ENCODE data around the gene ANKMY1. TPM values are rescaled to one million over a fixed set of nuclear protein-coding genes. Genes with fewer than 3 reads are reported as not detected.

Gene ANKMY1
- total RNA-seq, 4 donors from 2014 or later: 8.2 to 23.8 (median 17.1) TPM

DNA sequence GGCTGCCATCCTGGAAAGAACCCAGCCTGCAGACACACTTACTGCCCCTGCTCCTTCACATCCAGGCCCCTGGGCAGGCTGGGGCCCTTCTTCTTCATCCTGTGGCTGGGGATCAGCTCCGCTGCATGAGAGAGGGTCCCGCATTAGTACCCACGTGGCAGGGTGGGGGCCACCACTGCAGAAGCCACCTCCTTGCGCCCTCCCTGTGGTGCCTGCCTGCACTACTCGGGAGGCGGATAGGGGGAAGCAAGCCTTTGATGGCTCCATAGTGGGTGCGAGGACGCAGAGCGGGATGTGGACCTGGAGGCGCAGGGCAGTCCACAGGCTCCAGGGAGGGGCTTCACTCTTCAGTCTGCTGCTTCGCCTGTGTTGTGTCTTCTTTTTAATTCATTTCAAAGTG lies 75.6 kb downstream of the ANKMY1 start:
- Histone ChIP-seq H3K27me3 (no peaks in the 10 kb centered on the region), H3K4me1 (no peaks in the 10 kb centered on the region), H3K4me3 (no peak overlapping the region), H3K36me3 (no peaks in the 10 kb centered on the region), H3K9me3 (peaks cover 0 to 13% (median 0%) of the 10 kb centered on the region in 3 donors), H3K27ac (no peak overlapping the region)
- intact Hi-C loops (cut with DNase I): no loop called here
- 87 to 94% methylated on average over 8 to 9 of the region's 11 CpGs for WGBS, 2 donors
- DNase-seq: no peak
- TF ChIP-seq, protein P1, sequence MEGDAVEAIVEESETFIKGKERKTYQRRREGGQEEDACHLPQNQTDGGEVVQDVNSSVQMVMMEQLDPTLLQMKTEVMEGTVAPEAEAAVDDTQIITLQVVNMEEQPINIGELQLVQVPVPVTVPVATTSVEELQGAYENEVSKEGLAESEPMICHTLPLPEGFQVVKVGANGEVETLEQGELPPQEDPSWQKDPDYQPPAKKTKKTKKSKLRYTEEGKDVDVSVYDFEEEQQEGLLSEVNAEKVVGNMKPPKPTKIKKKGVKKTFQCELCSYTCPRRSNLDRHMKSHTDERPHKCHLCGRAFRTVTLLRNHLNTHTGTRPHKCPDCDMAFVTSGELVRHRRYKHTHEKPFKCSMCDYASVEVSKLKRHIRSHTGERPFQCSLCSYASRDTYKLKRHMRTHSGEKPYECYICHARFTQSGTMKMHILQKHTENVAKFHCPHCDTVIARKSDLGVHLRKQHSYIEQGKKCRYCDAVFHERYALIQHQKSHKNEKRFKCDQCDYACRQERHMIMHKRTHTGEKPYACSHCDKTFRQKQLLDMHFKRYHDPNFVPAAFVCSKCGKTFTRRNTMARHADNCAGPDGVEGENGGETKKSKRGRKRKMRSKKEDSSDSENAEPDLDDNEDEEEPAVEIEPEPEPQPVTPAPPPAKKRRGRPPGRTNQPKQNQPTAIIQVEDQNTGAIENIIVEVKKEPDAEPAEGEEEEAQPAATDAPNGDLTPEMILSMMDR (IDR thresholded peaks at IDR 0.05): no peak
- no peak for TF ChIP-seq POLR2A (IDR thresholded peaks at IDR 0.05)

DNA sequence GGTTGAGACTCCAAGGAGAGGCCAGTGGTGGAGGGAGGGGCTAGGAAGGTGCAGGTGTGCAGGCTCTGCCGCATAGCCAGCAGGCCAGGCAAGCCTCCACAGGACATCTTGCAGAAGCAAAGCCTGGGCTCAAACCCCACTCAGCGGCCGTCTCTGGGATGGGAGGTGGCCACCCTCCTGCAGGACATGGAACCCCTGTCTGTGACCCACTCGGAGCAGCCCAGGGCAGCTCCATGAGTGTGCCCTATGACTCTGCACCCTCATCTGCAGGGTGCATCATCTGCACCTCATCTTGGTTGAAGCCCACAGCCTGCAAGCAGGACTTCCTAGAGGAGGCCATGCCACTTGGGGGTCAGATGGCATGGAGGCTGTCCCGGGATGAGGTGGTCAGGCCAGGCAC lies 76.1 kb downstream of the ANKMY1 start:
- no peaks in the 10 kb centered on the region for H3K4me1 ChIP-seq
- WGBS, 2 donors: 54 to 80% methylated on average over 3 to 4 of the region's 5 CpGs
- no peaks in the 10 kb centered on the region for H3K27me3 ChIP-seq
- H3K4me3 ChIP-seq: no peak overlapping the region
- TF ChIP-seq POLR2A (IDR thresholded peaks at IDR 0.05): no peak
- TF ChIP-seq, protein P1 (IDR thresholded peaks at IDR 0.05): no peak
- no peaks in the 10 kb centered on the region for H3K36me3 ChIP-seq
- DNase-seq: no peak
- H3K9me3 ChIP-seq: peaks cover 0 to 11% (median 0%) of the 10 kb centered on the region in 3 donors
- intact Hi-C loops (cut with DNase I): no loop called here
- no peak overlapping the region for H3K27ac ChIP-seq

DNA sequence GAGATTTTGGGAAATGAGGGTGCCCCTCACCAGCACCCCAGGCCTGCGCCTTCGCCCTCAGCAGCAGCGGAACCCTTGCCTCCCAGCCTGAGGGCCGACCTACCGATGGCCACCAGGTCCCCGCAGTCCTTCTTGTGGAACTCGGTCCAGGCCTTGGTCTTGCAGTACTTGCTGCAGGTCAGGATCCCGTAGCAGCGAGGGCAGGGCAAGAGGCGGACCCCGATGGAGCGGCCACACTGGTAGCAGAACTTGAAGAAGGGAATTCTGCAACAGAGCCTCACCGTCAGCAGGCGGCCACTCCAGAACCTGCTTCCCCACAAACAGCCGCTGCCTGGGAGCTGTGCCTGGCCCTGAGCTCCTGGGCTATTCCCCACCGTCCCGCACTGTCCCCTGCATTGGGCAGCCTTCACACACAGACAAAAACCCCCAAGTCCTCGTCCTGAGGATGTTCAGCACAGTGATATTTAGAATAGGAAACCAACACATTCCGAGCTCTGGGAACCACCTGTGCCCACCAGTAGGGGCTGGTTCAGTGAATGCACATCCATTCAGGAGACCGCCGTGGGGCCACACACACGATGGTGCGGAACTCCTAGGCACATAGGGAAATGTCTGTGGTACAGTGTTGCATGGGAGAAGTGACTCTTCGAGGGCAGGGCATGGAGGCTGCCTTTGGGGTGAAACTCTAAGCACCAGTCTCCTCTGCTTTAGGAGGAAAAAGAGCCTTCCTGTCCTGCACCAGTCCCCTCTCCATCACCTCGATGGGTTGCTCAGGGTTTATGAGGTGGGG lies 76.8 kb downstream of the ANKMY1 start:
- intact Hi-C loops (cut with DNase I): no loop called here
- DNase-seq: no peak
- no peak for TF ChIP-seq POLR2A (IDR thresholded peaks at IDR 0.05)
- TF ChIP-seq, protein P1 (IDR thresholded peaks at IDR 0.05): no peak
- Histone ChIP-seq H3K9me3 (peaks cover 0 to 13% (median 0%) of the 10 kb centered on the region in 3 donors), H3K4me3 (no peak overlapping the region), H3K4me1 (no peaks in the 10 kb centered on the region), H3K27ac (no peak overlapping the region), H3K36me3 (no peaks in the 10 kb centered on the region), H3K27me3 (no peaks in the 10 kb centered on the region)
- WGBS, 2 donors: 92 to 100% methylated on average over 5 to 19 of the region's 25 CpGs

DNA sequence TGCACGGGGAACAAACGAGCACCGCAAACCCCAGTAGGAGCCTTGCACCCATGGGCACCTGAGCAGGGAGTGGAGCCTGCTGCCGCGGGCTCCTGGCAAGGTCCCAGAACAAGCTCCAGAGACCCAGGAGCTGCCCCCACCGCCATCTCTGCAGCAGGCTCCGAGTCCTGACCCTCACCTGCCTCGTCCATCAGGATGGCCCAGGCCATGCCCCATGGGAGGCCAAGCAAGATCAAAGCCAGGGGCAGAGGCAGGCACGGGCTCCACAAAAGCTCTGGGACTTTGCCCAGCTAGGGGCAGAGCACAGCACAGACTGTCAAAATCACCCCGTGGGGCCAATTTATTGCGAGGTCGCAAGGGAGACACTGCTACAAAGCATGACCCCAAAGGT lies 78.7 kb downstream of the ANKMY1 start:
- Histone ChIP-seq H3K27me3 (no peaks in the 10 kb centered on the region), H3K27ac (no peak overlapping the region), H3K4me3 (no peak overlapping the region), H3K4me1 (no peaks in the 10 kb centered on the region), H3K36me3 (no peaks in the 10 kb centered on the region), H3K9me3 (peaks cover 0 to 23% (median 0%) of the 10 kb centered on the region in 3 donors)
- WGBS, 2 donors: 82% methylated on average over 2 of the region's 12 CpGs; no CpG with 5 or more reads in 1 of the 2 donors
- no peak for TF ChIP-seq POLR2A (IDR thresholded peaks at IDR 0.05)
- TF ChIP-seq, protein P1 (IDR thresholded peaks at IDR 0.05): no peak
- no peak for DNase-seq
- intact Hi-C loops (cut with DNase I): no loop called here

DNA sequence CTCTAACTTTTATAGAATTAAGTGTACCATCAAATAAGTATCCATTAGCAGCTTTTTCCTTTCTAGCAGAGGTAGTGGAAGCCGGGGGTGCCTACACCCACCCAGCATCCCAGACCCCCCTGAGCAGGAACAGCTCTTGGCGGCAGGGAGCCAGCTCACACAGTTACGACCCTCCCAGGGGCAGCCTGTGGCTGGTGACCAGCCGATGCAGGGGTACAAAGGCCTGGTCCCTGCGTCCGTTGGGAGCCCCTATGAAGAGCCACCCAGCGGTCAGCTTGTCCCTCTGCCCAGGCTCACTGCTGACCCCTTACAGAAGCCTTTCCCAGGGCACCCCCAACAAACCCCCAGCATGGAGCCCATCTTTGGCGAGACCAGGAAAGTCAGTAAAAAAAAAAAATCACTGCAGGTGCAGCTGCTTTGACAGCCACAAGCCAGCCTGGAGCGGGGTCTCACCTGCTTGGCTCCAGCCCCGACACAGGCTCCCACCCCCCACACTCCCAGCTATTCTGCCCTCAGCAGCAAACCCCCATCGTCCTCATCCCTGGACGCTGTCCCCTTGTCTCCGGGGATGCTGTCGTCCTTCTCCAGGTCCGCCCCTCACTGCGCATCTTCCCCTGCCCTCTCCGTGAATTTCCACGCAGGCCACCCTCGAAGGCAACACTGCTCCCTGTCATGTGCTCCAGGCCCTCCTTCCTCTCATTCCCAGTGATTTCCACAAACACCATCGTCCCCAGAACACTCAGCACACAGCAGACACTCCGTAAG lies 79.3 kb downstream of the ANKMY1 start:
- Histone ChIP-seq H3K27me3 (no peaks in the 10 kb centered on the region), H3K36me3 (no peaks in the 10 kb centered on the region), H3K9me3 (peaks cover 0 to 23% (median 0%) of the 10 kb centered on the region in 3 donors), H3K27ac (no peak overlapping the region), H3K4me3 (no peak overlapping the region), H3K4me1 (no peaks in the 10 kb centered on the region)
- no peak for DNase-seq
- 93 to 94% methylated on average over 15 to 17 of the region's 21 CpGs for WGBS, 2 donors
- TF ChIP-seq, protein P1 (IDR thresholded peaks at IDR 0.05): no peak
- no peak for TF ChIP-seq POLR2A (IDR thresholded peaks at IDR 0.05)
- intact Hi-C loops (cut with DNase I): no loop called here
